Tibial nerve (tissue), 4 donors: ENCODE data around the gene SRGAP2.
"Not testable (repeated sequence)": the region's sequence is repeated elsewhere in the genome, so short reads cannot be mapped to it uniquely, and the experiment has no call there.

Experiments
- CTCF ChIP-seq, 5 experiments: fragments of 200-600 bp in 3 of 5; fragments of 450-650 bp in 2 of 5; sonication (generic) in 3 of 5; IDR thresholded peaks; one replicate each; pipeline ENCODE4 v1.5.1; 2016 to 2019; ENCODE audit warnings: antibody characterized with exemption in 5 of 5, mild to moderate bottlenecking in 3 of 5, moderate library complexity in 2 of 5
- EP300 ChIP-seq, 2 donors: sonication (generic); formaldehyde crosslinking; IDR thresholded peaks; one replicate each; pipeline ENCODE4 v1.6.1; 2017; ENCODE audit warnings: antibody characterized with exemption in 2 of 2, mild to moderate bottlenecking in 1 of 2
- POLR2A ChIP-seq, 2 donors: fragments of 450-650 bp; IDR thresholded peaks; one replicate each; pipeline ENCODE4 v1.6.1; 2017; ENCODE audit warnings: antibody characterized with exemption in 2 of 2, mild to moderate bottlenecking in 2 of 2, moderate library complexity in 2 of 2

- not testable (repeated sequence) for TF ChIP-seq CTCF, EP300, POLR2A (IDR thresholded peaks at IDR 0.05)
These were observed 7.5 kb downstream of the SRGAP2 start for GRCh38 chr1:206210802-206211201.
